Measurements from ENCODE around the gene ULBP1.
A peak's percentile ranks its signal among the peaks of the same experiment; 100 is the strongest.
"Not testable (repeated sequence)": the region's sequence is repeated elsewhere in the genome, so short reads cannot be mapped to it uniquely, and the experiment has no call there.

The ULBP1 gene

GRCh38 chr6:150004101-150004782 is 40.5 kb downstream of the ULBP1 start:
- TF ChIP-seq CTCF (IDR thresholded peaks at IDR 0.05; ENCODE audit: extremely low read depth, missing control alignments), result no peak
- peak; percentile 56 for DNase-seq (ENCODE audit: low spot score)

GRCh38 chr6:150004783-150005717 is 41.3 kb downstream of the ULBP1 start:
- TF ChIP-seq CTCF (IDR thresholded peaks at IDR 0.05; ENCODE audit: extremely low read depth, missing control alignments), result no peak
- peak; percentile 90 for DNase-seq (ENCODE audit: low spot score)

- DNase-seq (ENCODE audit: low spot score), result no peak
- no peak for TF ChIP-seq CTCF (IDR thresholded peaks at IDR 0.05; ENCODE audit: extremely low read depth, missing control alignments)
Observed at GRCh38 chr6:150005761-150006651, 42.3 kb downstream of the ULBP1 start.

- peak; percentile 68 for DNase-seq (ENCODE audit: low spot score)
- peak; percentile 40 for TF ChIP-seq CTCF (IDR thresholded peaks at IDR 0.05; ENCODE audit: extremely low read depth, missing control alignments)
Observed at GRCh38 chr6:150006961-150007464, 43.3 kb downstream of the ULBP1 start.

GRCh38 chr6:150008588-150008987 is 44.8 kb downstream of the ULBP1 start:
- TF ChIP-seq CTCF (IDR thresholded peaks at IDR 0.05; ENCODE audit: extremely low read depth, missing control alignments), result no peak
- DNase-seq (ENCODE audit: low spot score), result no peak

- DNase-seq (ENCODE audit: low spot score), result not testable (repeated sequence)
Observed at GRCh38 chr6:150012846-150013784, 49.4 kb downstream of the ULBP1 start.

- not testable (repeated sequence) for DNase-seq (ENCODE audit: low spot score)
Observed at GRCh38 chr6:150013785-150014622, 50.3 kb downstream of the ULBP1 start.

GRCh38 chr6:150014623-150015280 is 51.0 kb downstream of the ULBP1 start:
- not testable (repeated sequence) for DNase-seq (ENCODE audit: low spot score)

- DNase-seq (ENCODE audit: low spot score), result not testable (repeated sequence)
Observed at GRCh38 chr6:150015281-150016001, 51.7 kb downstream of the ULBP1 start.

Measured in GM20000 (cell line).